ENCODE data around the gene ATRIP.
A peak's percentile ranks its signal among the peaks of the same experiment; 100 is the strongest.

Gene ATRIP

GRCh38 chr3:48426401-48426909 is 20.1 kb upstream of the ATRIP start:
- Mint-ChIP-seq H3K27ac (no peak overlapping the region), H3K4me1 (peaks cover 62% of the 10 kb centered on the region), H3K9me3 (no peaks in the 10 kb centered on the region), H3K36me3 (ENCODE audit: low read depth) (peaks cover 5% of the 10 kb centered on the region), H3K27me3 (ENCODE audit: low read depth, poor library complexity) (no peaks in the 10 kb centered on the region), H3K4me3 (peak overlapping the region; percentile 46)
- no peak for TF ChIP-seq CTCF (IDR thresholded peaks at IDR 0.05)
- no peak for DNase-seq

GRCh38 chr3:48426944-48427629 is 19.4 kb upstream of the ATRIP start:
- Mint-ChIP-seq H3K9me3 (no peaks in the 10 kb centered on the region), H3K27ac (peak overlapping the region; percentile 93), H3K27me3 (ENCODE audit: low read depth, poor library complexity) (no peaks in the 10 kb centered on the region), H3K4me3 (peak overlapping the region; percentile 86), H3K36me3 (ENCODE audit: low read depth) (peaks cover 11% of the 10 kb centered on the region), H3K4me1 (peaks cover 67% of the 10 kb centered on the region)
- TF ChIP-seq CTCF (IDR thresholded peaks at IDR 0.05): no peak
- no peak for DNase-seq

GRCh38 chr3:48427630-48427962 is 18.9 kb upstream of the ATRIP start:
- Mint-ChIP-seq H3K27me3 (ENCODE audit: low read depth, poor library complexity) (no peaks in the 10 kb centered on the region), H3K4me3 (peak overlapping the region; percentile 86), H3K36me3 (ENCODE audit: low read depth) (peaks cover 11% of the 10 kb centered on the region), H3K4me1 (peaks cover 67% of the 10 kb centered on the region), H3K27ac (peak overlapping the region; percentile 93), H3K9me3 (no peaks in the 10 kb centered on the region)
- no peak for TF ChIP-seq CTCF (IDR thresholded peaks at IDR 0.05)
- DNase-seq: no peak

- no peak for DNase-seq
- Mint-ChIP-seq H3K27ac (peak overlapping the region; percentile 93), H3K4me1 (peaks cover 62% of the 10 kb centered on the region), H3K27me3 (ENCODE audit: low read depth, poor library complexity) (no peaks in the 10 kb centered on the region), H3K36me3 (ENCODE audit: low read depth) (peaks cover 7% of the 10 kb centered on the region), H3K9me3 (no peaks in the 10 kb centered on the region), H3K4me3 (peak overlapping the region; percentile 86)
- no peak for TF ChIP-seq CTCF (IDR thresholded peaks at IDR 0.05)
These were observed 18.4 kb upstream of the ATRIP start for GRCh38 chr3:48428088-48428571.

- no peak for TF ChIP-seq CTCF (IDR thresholded peaks at IDR 0.05)
- peak overlapping the region; percentile 86 for H3K4me3 Mint-ChIP-seq
- H3K4me1 Mint-ChIP-seq: peaks cover 60% of the 10 kb centered on the region
- no peaks in the 10 kb centered on the region for H3K9me3 Mint-ChIP-seq
- H3K27me3 Mint-ChIP-seq (ENCODE audit: low read depth, poor library complexity): no peaks in the 10 kb centered on the region
- peak; percentile 64 for DNase-seq
- H3K27ac Mint-ChIP-seq: peak overlapping the region; percentile 93
- H3K36me3 Mint-ChIP-seq (ENCODE audit: low read depth): peaks cover 5% of the 10 kb centered on the region
These were observed 17.8 kb upstream of the ATRIP start for GRCh38 chr3:48428572-48429316.

Measured in nephron progenitor cell (in vitro differentiated cells).